Neuronal stem cell (in vitro differentiated cells): Measurements from ENCODE around the gene SGSH.
"Not testable (repeated sequence)": the region's sequence is repeated elsewhere in the genome, so short reads cannot be mapped to it uniquely, and the experiment has no call there.

Experiments used
- DNase-seq: peaks from one replicate; pipeline ENCODE4 v3.0.0-alpha.2; 2013; ENCODE audit warnings: low spot score
- H2AFZ ChIP-seq: one replicate; pipeline ENCODE4 v1.6.1; 2013; ENCODE audit warnings: mild to moderate bottlenecking, low read length, inconsistent platforms
- H2AK5ac ChIP-seq: 2 replicates; pipeline ENCODE4 v1.6.1; 2013; ENCODE audit warnings: low read depth, mild to moderate bottlenecking, inconsistent platforms, low read length, moderate library complexity, mixed read lengths
- H2BK120ac ChIP-seq: 2 replicates; pipeline ENCODE4 v1.6.1; 2013; ENCODE audit warnings: low read depth, mild to moderate bottlenecking, inconsistent platforms, low read length, moderate library complexity, mixed read lengths
- H2BK12ac ChIP-seq: one replicate; pipeline ENCODE4 v1.6.1; 2013; ENCODE audit warnings: low read length, inconsistent platforms
- H2BK15ac ChIP-seq: 2 replicates; pipeline ENCODE4 v1.6.1; 2013; ENCODE audit warnings: mild to moderate bottlenecking, low read length, inconsistent platforms, mixed read lengths
- H2BK5ac ChIP-seq: one replicate; pipeline ENCODE4 v1.6.1; 2013; ENCODE audit warnings: inconsistent platforms, mild to moderate bottlenecking, low read length, moderate library complexity
- H3K14ac ChIP-seq: one replicate; pipeline ENCODE4 v1.6.1; 2013; ENCODE audit warnings: low read length, inconsistent platforms
- H3K18ac ChIP-seq: 2 replicates; pipeline ENCODE4 v1.6.1; 2013; ENCODE audit warnings: low read length, inconsistent platforms
- H3K23ac ChIP-seq: 2 replicates; pipeline ENCODE4 v1.6.1; 2013; ENCODE audit warnings: low read depth, mild to moderate bottlenecking, mixed read lengths, low read length, inconsistent platforms; ENCODE audit not compliant: poor library complexity
- H3K27ac ChIP-seq: replicated peaks from 3 replicates; pipeline ENCODE4 v1.5.1; 2013; ENCODE audit warnings: low read length, inconsistent platforms
- H3K27me3 ChIP-seq, 3 experiments: 2 replicates each; pipeline ENCODE4 v1.6.1; 2013; ENCODE audit warnings: low read length in 3 of 3, mild to moderate bottlenecking in 2 of 3, inconsistent platforms in 1 of 3, low read depth in 1 of 3, mixed read lengths in 1 of 3, moderate library complexity in 1 of 3; ENCODE audit not compliant: control insufficient read depth in 3 of 3, insufficient read depth in 3 of 3
- H3K36me3 ChIP-seq, 2 donors: replicated peaks in 1 of 2; 2 replicates each; pipeline ENCODE4 v1.6.1; 2013; ENCODE audit warnings: low read length in 2 of 2; ENCODE audit not compliant: control insufficient read depth in 2 of 2, insufficient read depth in 2 of 2
- H3K4ac ChIP-seq: 2 replicates; pipeline ENCODE4 v1.6.1; 2013; ENCODE audit warnings: inconsistent platforms, mild to moderate bottlenecking, low read length, moderate library complexity
- H3K4me1 ChIP-seq, 2 donors: 1 replicate in 1 of 2; 2 replicates in 1 of 2; pipeline ENCODE4 v1.6.1; 2013; ENCODE audit warnings: low read length in 2 of 2, low read depth in 1 of 2; ENCODE audit not compliant: control insufficient read depth in 2 of 2, insufficient read depth in 1 of 2
- H3K4me2 ChIP-seq: one replicate; pipeline ENCODE4 v1.6.1; 2013; ENCODE audit warnings: mild to moderate bottlenecking, low read length, inconsistent platforms; ENCODE audit not compliant: insufficient read depth, poor library complexity, severe bottlenecking
- H3K4me3 ChIP-seq, 2 donors: 2 replicates each; pipeline ENCODE4 v1.5.1; 2013; ENCODE audit warnings: low read length in 2 of 2, mild to moderate bottlenecking in 2 of 2, inconsistent platforms in 1 of 2, moderate library complexity in 1 of 2
- H3K79me1 ChIP-seq: one replicate; pipeline ENCODE4 v1.6.1; 2013; ENCODE audit warnings: low read depth, mild to moderate bottlenecking, inconsistent platforms, low read length, moderate library complexity
- H3K9ac ChIP-seq: one replicate; pipeline ENCODE4 v1.6.1; 2013; ENCODE audit warnings: mild to moderate bottlenecking, low read depth, low read length, inconsistent platforms; ENCODE audit not compliant: poor library complexity
- H3K9me3 ChIP-seq, 2 donors: replicated peaks in 1 of 2; 2 replicates each; pipeline versions ENCODE3 to v1.6.1; 2013; ENCODE audit warnings: low read length in 2 of 2, mild to moderate bottlenecking in 2 of 2, inconsistent platforms in 1 of 2, low read depth in 1 of 2, mixed read lengths in 1 of 2, moderate library complexity in 1 of 2; ENCODE audit not compliant: control insufficient read depth in 2 of 2, insufficient read depth in 1 of 2
- H4K8ac ChIP-seq: one replicate; pipeline ENCODE4 v1.6.1; 2013; ENCODE audit warnings: low read depth, mild to moderate bottlenecking, inconsistent platforms, low read length, moderate library complexity
- H4K91ac ChIP-seq: one replicate; pipeline ENCODE4 v1.6.1; 2013; ENCODE audit warnings: low read length, low read depth, mild to moderate bottlenecking, inconsistent platforms; ENCODE audit not compliant: poor library complexity
- WGBS, 2 donors: extraction: QIAGEN DNeasy Blood & Tissue Kit; methylation state at CpG; one replicate each; pipeline ENCODE4 v1.1.7; 2013; ENCODE audit warnings: missing lambda C conversion rate in 2 of 2, mixed read lengths in 1 of 2; ENCODE audit not compliant: insufficient read length in 2 of 2, insufficient replicate concordance in 1 of 2; ENCODE audit errors: extremely low coverage in 2 of 2; 5-methylcytosine and 5-hydroxymethylcytosine counted together

Gene SGSH

DNA sequence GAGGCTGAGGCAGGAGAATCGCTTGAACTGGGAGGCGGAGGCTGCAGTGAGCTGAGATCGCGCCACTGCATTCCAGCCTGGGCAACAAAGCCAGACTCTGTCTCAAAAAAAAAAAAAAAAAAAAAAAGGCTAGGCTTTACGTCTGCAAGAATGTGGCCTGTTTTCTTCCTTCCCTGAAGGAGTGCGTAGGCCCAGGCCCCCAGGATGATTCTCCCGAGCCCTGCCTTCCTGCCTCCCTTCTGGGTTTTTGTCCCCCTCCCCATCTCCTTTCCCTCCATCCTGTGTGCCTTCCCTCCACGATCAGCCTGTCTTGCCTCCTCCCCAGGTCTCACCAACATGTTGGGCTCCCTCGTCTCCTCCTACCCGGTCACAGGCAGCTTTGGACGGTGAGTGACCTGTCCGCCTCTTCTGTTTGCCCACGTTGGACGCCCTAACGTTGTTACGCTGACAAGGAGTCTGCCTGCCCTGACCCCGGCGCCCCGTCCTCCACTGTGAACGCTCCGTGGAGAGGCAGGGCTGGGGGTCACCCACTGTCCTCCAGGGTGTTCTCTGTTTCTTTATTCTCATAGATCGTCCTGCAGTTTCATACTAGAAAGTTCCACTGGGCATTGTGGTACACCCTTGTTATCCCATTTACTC lies 24.9 kb upstream of the SGSH start:
- DNase-seq, result no peak
- H3K9ac ChIP-seq, result peak overlapping the region; percentile 24
- H2BK15ac ChIP-seq, result no peak overlapping the region
- H3K4me2 ChIP-seq, result no peak overlapping the region
- H3K9me3 ChIP-seq, result no peaks in the 10 kb centered on the region
- no peak overlapping the region for H2AFZ ChIP-seq
- H3K23ac ChIP-seq, result no peak overlapping the region
- no CpG with 5 or more reads among the region's 22 CpGs for WGBS, 2 donors
- no peaks in the 10 kb centered on the region for H3K79me1 ChIP-seq
- H2AK5ac ChIP-seq, result no peak overlapping the region
- H3K4me3 ChIP-seq, result peak overlapping the region in 1 of 2 donors; percentile 59
- peaks cover 15 to 50% of the 10 kb centered on the region in 2 donors for H3K36me3 ChIP-seq
- no peak overlapping the region for H3K18ac ChIP-seq
- H2BK5ac ChIP-seq, result no peak overlapping the region
- peak overlapping the region; percentile 17 for H3K27ac ChIP-seq
- no peak overlapping the region for H2BK12ac ChIP-seq
- H2BK120ac ChIP-seq, result no peak overlapping the region
- H3K27me3 ChIP-seq, result no peaks in the 10 kb centered on the region
- no peaks in the 10 kb centered on the region for H3K4me1 ChIP-seq
- no peak overlapping the region for H4K91ac ChIP-seq
- H4K8ac ChIP-seq, result no peak overlapping the region
- H3K14ac ChIP-seq, result no peak overlapping the region
- no peak overlapping the region for H3K4ac ChIP-seq

- not testable (repeated sequence) for H2AFZ ChIP-seq, H3K27ac ChIP-seq, H2BK5ac ChIP-seq, H3K9me3 ChIP-seq, H2BK12ac ChIP-seq, H2AK5ac ChIP-seq, H4K91ac ChIP-seq, H2BK15ac ChIP-seq, H3K4me3 ChIP-seq, H3K9ac ChIP-seq, H3K79me1 ChIP-seq, H3K14ac ChIP-seq, H3K18ac ChIP-seq, H3K27me3 ChIP-seq, H3K4ac ChIP-seq, H3K4me1 ChIP-seq, H2BK120ac ChIP-seq, DNase-seq, H4K8ac ChIP-seq, H3K4me2 ChIP-seq
- Histone ChIP-seq H3K23ac (peak overlapping the region; percentile 39), H3K36me3 (peaks cover 14 to 54% of the 10 kb centered on the region in 2 donors)
- no CpG with 5 or more reads among the region's 6 CpGs for WGBS, 2 donors
Observed at GRCh38 chr17:80244448-80244847, 24.3 kb upstream of the SGSH start.

GRCh38 chr17:80243526-80244433 lies 23.6 kb upstream of the SGSH start:
- Histone ChIP-seq H2BK5ac (no peak overlapping the region), H2BK120ac (no peak overlapping the region), H3K9ac (peak overlapping the region; percentile 39), H3K9me3 (no peaks in the 10 kb centered on the region), H3K4me1 (no peaks in the 10 kb centered on the region), H2AK5ac (no peak overlapping the region), H3K18ac (peak overlapping the region; percentile 25), H3K14ac (no peak overlapping the region), H3K79me1 (no peaks in the 10 kb centered on the region), H3K27me3 (no peaks in the 10 kb centered on the region), H3K27ac (no peak overlapping the region), H3K4me3 (no peak overlapping the region), H2AFZ (no peak overlapping the region), H3K4ac (no peak overlapping the region), H2BK15ac (no peak overlapping the region), H3K23ac (peak overlapping the region; percentile 39), H3K4me2 (no peak overlapping the region), H4K91ac (no peak overlapping the region), H3K36me3 (peaks cover 11 to 54% of the 10 kb centered on the region in 2 donors), H4K8ac (no peak overlapping the region), H2BK12ac (no peak overlapping the region)
- DNase-seq, result no peak
- WGBS, 2 donors, result no CpG with 5 or more reads among the region's 26 CpGs

- Histone ChIP-seq H3K18ac (no peak overlapping the region), H3K9ac (no peak overlapping the region), H3K23ac (no peak overlapping the region), H4K91ac (no peak overlapping the region), H3K36me3 (peaks cover 17 to 62% of the 10 kb centered on the region in 2 donors), H3K14ac (no peak overlapping the region), H4K8ac (no peak overlapping the region), H3K9me3 (no peaks in the 10 kb centered on the region), H3K4me3 (peak overlapping the region in 1 of 2 donors; percentile 39), H2AK5ac (no peak overlapping the region), H3K27me3 (no peaks in the 10 kb centered on the region), H2BK5ac (no peak overlapping the region), H2BK15ac (no peak overlapping the region), H2AFZ (no peak overlapping the region), H2BK120ac (no peak overlapping the region), H3K79me1 (no peaks in the 10 kb centered on the region), H3K4me2 (no peak overlapping the region), H3K27ac (no peak overlapping the region), H3K4ac (no peak overlapping the region), H2BK12ac (no peak overlapping the region), H3K4me1 (no peaks in the 10 kb centered on the region)
- WGBS, 2 donors, result no CpG with 5 or more reads among the region's 14 CpGs
- DNase-seq, result no peak
Observed at GRCh38 chr17:80242505-80242904, 22.4 kb upstream of the SGSH start.
